Pancreas (tissue), 10 donors: Measurements from ENCODE around the gene MAGI1. TPM values are rescaled to one million over a fixed set of nuclear protein-coding genes. Genes with fewer than 3 reads are reported as not detected.
A peak's percentile ranks its signal among the peaks of the same experiment; 100 is the strongest.

Experiments
- ATAC-seq, 4 donors: fragments of 200-7000 bp; cut with Tn5 transposase; one replicate each; pipeline versions ENCODE4 v1.8.0 to v1.9.1; 2020; ENCODE audit warnings: mild to moderate bottlenecking in 4 of 4, moderate library complexity in 4 of 4
- DNase-seq, 6 donors: peaks; one replicate each; pipeline ENCODE4 v3.0.0-alpha.2; 2020
- FAIRE-seq: peaks from 2 replicates; lab custom pipeline; 2012; peaks lifted over from hg19 to GRCh38; lab: Jason Lieb, UNC
- H3K27ac ChIP-seq, 4 donors: fragments of 200-600 bp; sonication (generic); 1 replicate in 3 of 4; 2 replicates in 1 of 4; pipeline versions ENCODE4 v1.5.0 to v1.8.0; 2020
- H3K27me3 ChIP-seq, 4 donors: fragments of 200-600 bp; one replicate each; pipeline ENCODE4 v1.8.0; 2021
- H3K36me3 ChIP-seq, 3 donors: fragments of 200-600 bp; sonication (generic) in 1 of 3; one replicate each; pipeline versions ENCODE4 v1.5.0 to v1.8.0; 2020 to 2021
- H3K4me1 ChIP-seq, 3 donors: fragments of 200-600 bp; one replicate each; pipeline ENCODE4 v1.8.0; 2021
- H3K4me3 ChIP-seq, 4 donors: fragments of 200-600 bp; sonication (generic) in 2 of 4; one replicate each; pipeline versions ENCODE4 v1.5.0 to v1.8.0; 2020 to 2021
- H3K9me3 ChIP-seq, 4 donors: fragments of 200-600 bp; one replicate each; pipeline ENCODE4 v1.8.0; 2021
- WGBS, 2 donors: extraction: QIAGEN DNeasy Blood & Tissue Kit; methylation state at CpG; one replicate each; pipeline ENCODE4 v1.1.7; 2013; 5-methylcytosine and 5-hydroxymethylcytosine counted together
- intact Hi-C, 3 donors: fragments of 100-400 bp; cut with DNase I; formaldehyde crosslinking; loops; one replicate each; pipeline versions ENCODE4 v1.11.1 to v1.14.2; 2022
- polyA plus RNA-seq, 2 donors: library from polyadenylated mRNA; stranded (reverse); fragments of 200-250 nt; gene quantifications; one replicate each; pipeline ENCODE4 v1.2.3, GENCODE V29; 2013
- total RNA-seq, 6 donors: library from RNA; stranded (reverse); fragmentation: NEBNext Ultra II Directional in 4 of 6; extraction: Animal tissue kit (Norgen Biotek cat#: 25700) in 4 of 6; gene quantifications; one replicate each; pipeline versions ENCODE4 v1.2.1 to v1.2.4, GENCODE V29; 2021 to 2023
- TF ChIP-seq, protein P1 (sequence below), 4 donors: fragments of 200-600 bp; sonication (generic) in 3 of 4; IDR thresholded peaks; one replicate each; pipeline versions ENCODE4 v1.5.0 to v1.8.0; 2021; ENCODE audit warnings: antibody characterized with exemption in 4 of 4
- donor health status: healthy with polysubstance abuse.
- donor health status: DM: no; HTN: no; CAD: no; lungs with moderate emphysema.
- donor health status: DM: no; HTN: no; CAD: no.
- donor health status: control.
- donor health status: control.
- donor health status: Bipolar disorder and iron deficiency.
- donor health status: DM: yes; HTN: yes; CAD: no.
- donor health status: DM: no; HTN: no; CAD: no.
- donor health status: DM: no; HTN: no; CAD: no.
- donor health status: DM: yes; HTN: yes; CAD: no.

The MAGI1 gene
- total and polyA plus RNA-seq, 8 donors = 19.7 to 45.1 (median 28.0) TPM

DNA sequence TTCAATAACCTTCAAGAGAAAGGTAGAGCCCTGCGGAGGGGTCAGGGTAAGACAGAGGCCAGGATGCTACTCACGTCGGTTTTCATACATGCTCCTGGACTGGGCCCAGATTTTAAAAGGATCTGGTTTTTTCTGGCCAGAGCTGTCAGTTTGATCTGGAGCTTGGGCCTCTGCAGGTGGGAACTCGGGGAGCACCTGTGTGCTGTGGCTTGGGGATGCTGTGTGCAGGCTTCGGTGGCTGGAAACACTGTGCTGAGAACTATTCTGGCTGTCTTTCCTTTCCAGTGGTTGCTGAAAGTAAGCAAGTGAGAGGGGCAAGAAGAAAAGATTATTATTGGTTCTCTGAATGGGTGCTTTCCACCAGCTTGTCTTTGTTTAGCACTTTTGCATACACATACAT, 647.6 kb downstream of the MAGI1 start:
- no peak overlapping the region for H3K4me3 ChIP-seq
- 91 to 96% methylated on average over 5 of the region's 5 CpGs for WGBS, 2 donors
- H3K27ac ChIP-seq = no peak overlapping the region
- no peaks in the 10 kb centered on the region for H3K27me3 ChIP-seq
- DNase-seq (no peak), ATAC-seq (no peak), FAIRE-seq (no peak)
- TF ChIP-seq, protein P1, sequence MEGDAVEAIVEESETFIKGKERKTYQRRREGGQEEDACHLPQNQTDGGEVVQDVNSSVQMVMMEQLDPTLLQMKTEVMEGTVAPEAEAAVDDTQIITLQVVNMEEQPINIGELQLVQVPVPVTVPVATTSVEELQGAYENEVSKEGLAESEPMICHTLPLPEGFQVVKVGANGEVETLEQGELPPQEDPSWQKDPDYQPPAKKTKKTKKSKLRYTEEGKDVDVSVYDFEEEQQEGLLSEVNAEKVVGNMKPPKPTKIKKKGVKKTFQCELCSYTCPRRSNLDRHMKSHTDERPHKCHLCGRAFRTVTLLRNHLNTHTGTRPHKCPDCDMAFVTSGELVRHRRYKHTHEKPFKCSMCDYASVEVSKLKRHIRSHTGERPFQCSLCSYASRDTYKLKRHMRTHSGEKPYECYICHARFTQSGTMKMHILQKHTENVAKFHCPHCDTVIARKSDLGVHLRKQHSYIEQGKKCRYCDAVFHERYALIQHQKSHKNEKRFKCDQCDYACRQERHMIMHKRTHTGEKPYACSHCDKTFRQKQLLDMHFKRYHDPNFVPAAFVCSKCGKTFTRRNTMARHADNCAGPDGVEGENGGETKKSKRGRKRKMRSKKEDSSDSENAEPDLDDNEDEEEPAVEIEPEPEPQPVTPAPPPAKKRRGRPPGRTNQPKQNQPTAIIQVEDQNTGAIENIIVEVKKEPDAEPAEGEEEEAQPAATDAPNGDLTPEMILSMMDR (IDR thresholded peaks at IDR 0.05) = no peak
- H3K9me3 ChIP-seq = no peaks in the 10 kb centered on the region
- intact Hi-C loops = no loop called here
- H3K4me1 ChIP-seq = no peaks in the 10 kb centered on the region
- H3K36me3 ChIP-seq = peaks cover 0 to 14% (median 0%) of the 10 kb centered on the region in 3 donors

DNA sequence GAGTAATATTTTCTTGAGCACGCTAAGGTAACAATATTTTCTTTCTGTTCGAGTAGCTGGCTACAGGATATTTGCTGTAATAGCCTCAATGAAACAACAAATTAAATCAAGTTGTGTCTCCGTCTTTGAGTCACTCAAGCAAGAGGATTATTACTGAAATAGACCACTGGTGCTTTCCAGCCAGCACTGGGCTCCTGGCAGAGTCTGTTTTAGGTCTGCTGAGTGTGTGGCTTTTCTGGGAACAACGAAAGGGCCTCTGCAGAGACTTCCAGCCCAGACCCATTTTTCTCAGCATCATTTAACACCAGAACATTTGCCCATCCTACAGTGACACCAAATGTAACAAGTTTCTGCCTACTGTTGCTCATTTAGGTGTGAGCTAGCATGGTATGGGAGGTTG, 652.9 kb downstream of the MAGI1 start:
- H3K4me3 ChIP-seq = no peak overlapping the region
- intact Hi-C loops = no loop called here
- no peaks in the 10 kb centered on the region for H3K4me1 ChIP-seq
- no peak overlapping the region for H3K27ac ChIP-seq
- H3K27me3 ChIP-seq = no peaks in the 10 kb centered on the region
- ATAC-seq (no peak), FAIRE-seq (no peak), DNase-seq (no peak)
- H3K36me3 ChIP-seq = peaks cover 0 to 24% (median 6%) of the 10 kb centered on the region in 3 donors
- H3K9me3 ChIP-seq = no peaks in the 10 kb centered on the region
- WGBS, 2 donors = 91 to 95% methylated on average over 4 of the region's 4 CpGs
- TF ChIP-seq, protein P1 (IDR thresholded peaks at IDR 0.05) = no peak

DNA sequence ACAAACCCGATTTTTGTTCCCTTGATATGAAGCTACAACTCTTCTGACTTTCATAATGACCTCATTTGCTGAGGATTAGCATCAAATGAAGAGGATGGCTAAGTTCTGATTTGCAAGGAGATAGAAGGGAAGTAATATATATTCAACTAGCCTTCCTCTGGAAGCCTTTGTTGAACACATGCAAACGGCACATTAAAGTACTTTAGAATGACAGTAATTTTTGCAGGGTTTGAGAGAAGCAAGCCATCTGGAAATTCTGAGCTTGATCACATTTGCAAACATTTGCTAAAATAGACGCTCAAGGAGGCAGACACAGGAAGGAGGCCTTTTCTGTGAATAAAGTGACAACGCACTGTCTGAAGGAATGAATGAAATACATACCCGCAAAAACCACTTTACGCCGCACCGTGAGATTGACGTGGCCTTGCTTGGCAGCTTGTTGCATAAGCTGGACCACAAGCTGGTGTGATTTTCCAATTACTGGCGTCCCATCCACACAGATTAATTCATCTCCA, 657.2 kb downstream of the MAGI1 start:
- FAIRE-seq (no peak), ATAC-seq (no peak), DNase-seq (no peak)
- Histone ChIP-seq H3K27me3 (no peaks in the 10 kb centered on the region), H3K36me3 (peaks cover 0 to 30% (median 6%) of the 10 kb centered on the region in 3 donors), H3K27ac (no peak overlapping the region), H3K9me3 (no peaks in the 10 kb centered on the region), H3K4me3 (no peak overlapping the region), H3K4me1 (no peaks in the 10 kb centered on the region)
- intact Hi-C loops = no loop called here
- TF ChIP-seq, protein P1 (IDR thresholded peaks at IDR 0.05) = no peak
- 93 to 97% methylated on average over 10 of the region's 10 CpGs for WGBS, 2 donors

DNA sequence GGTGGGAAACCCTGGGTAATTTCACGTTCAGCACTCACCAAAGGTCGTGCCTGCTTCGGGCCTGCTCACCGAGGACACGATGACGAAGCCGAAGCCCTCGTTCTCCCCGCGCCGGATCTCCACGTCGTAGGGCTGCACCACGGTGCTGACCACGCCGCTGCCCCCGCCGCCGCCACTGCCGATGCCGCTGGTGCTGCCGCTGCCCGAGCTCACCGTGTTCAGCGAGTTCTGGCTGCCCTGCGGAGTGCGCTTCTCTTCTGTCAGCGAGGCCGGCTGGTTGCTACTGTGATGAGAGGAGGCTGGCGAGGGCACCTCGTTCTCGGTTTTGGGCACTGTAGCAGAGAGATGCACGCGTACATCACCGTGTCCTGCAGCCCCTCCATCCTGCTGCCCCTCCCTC, 659.5 kb downstream of the MAGI1 start:
- H3K36me3 ChIP-seq = peaks cover 0 to 30% (median 6%) of the 10 kb centered on the region in 3 donors
- TF ChIP-seq, protein P1 (IDR thresholded peaks at IDR 0.05) = no peak
- no peak overlapping the region for H3K27ac ChIP-seq
- 97 to 98% methylated on average over 35 of the region's 35 CpGs for WGBS, 2 donors
- H3K4me3 ChIP-seq = no peak overlapping the region
- no peaks in the 10 kb centered on the region for H3K9me3 ChIP-seq
- ATAC-seq = no peak
- intact Hi-C loops = no loop called here
- no peaks in the 10 kb centered on the region for H3K4me1 ChIP-seq
- H3K27me3 ChIP-seq = no peaks in the 10 kb centered on the region
- peak in 2 of 6 donors; percentile 52 for DNase-seq
- FAIRE-seq = no peak

DNA sequence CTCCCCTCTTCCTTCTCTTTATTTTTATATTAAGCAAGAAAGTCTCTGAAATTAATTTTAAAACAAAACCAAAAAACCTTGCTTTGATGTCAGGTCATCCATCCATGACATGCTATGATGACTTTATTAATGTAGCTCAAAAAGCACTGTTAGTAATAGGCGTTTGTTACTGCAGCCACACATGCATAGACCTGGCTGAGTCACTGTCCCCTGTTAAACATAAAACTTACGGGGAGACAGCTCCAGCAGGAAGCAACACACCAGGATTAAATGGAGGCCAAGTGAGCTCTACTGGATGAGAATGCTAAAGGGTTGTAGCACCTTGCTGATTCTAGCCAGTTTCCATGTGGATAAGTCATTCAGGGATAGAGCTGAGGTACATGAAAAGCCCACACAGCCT, 661.1 kb downstream of the MAGI1 start:
- ATAC-seq = no peak
- no peak for DNase-seq
- no peak for FAIRE-seq
- no peaks in the 10 kb centered on the region for H3K27me3 ChIP-seq
- 97 to 98% methylated on average over 2 of the region's 2 CpGs for WGBS, 2 donors
- no peaks in the 10 kb centered on the region for H3K9me3 ChIP-seq
- H3K4me3 ChIP-seq = no peak overlapping the region
- intact Hi-C loops = no loop called here
- peaks cover 0 to 30% (median 0%) of the 10 kb centered on the region in 3 donors for H3K36me3 ChIP-seq
- H3K27ac ChIP-seq = no peak overlapping the region
- no peaks in the 10 kb centered on the region for H3K4me1 ChIP-seq
- TF ChIP-seq, protein P1 (IDR thresholded peaks at IDR 0.05) = no peak
